HG03135 (cell line): ENCODE measurements around the gene PRKACA.

Experiments used
- ATAC-seq: cut with Tn5 transposase; IDR thresholded peaks from one replicate; pipeline ENCODE4 v1.9.1; 2021; ENCODE audit warnings: mild to moderate bottlenecking, moderate library complexity; ENCODE audit not compliant: unreplicated experiment

PRKACA gene

DNA sequence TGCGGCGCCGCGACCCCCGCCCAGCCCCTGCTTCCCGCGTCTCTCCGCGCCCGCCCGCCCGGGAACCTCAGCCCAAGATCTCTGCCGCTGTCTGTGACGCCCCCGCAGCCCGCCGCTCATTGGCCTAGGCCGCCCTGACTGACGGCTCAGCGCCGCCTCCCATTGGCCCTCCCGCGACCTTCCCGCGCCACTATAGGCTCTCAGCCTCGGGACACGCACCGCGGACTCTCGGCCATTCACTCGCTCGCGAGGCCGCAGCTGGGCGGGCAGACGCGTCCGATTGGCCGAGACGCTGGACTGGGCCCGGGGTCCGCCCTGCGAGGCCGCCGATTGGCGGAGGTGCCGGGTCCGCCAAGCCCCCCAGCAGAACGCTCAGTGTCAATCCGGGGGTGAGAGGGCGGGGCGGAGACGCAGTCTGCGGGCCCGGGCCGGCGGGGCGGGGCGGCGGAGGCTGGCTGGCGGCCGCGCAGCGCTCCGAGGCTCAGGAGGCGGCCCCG is at the start of gene PRKACA:
PRKACA (minus strand) TSS at position 95 of the 497 bp plus-strand sequence. CDS start 215 bp downstream, outside the sequence.
- peak; percentile 90 for ATAC-seq

DNA sequence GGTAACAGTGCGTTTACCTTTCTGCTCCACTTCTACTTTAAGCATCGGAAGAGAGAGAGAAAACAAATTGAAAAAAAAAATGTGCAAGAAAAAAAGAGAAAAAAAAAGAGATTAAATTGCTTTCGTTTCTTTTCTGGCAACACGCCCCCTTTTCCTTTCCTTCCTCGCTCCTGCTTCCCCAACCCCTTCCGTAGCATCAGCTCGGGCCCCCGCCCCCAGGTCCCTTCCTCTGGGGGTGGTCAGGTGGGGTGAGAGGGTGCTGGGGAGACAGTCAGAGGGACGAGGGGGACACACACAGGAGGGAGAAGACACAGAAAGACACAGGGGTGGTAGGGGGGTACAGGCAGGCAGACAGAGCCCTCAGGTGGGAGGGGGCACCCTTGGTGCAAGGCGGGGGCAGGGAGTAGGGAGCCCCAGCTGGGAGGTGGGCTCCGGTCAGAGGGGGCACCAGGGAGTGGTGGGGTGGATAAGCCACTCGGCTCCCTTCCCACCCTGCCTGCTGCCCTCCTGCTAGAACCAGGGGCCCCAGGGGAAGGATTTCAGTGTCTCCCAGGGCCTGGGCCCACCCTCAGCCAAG is 49.5 kb upstream of the PRKACA start:
- no peak for ATAC-seq

DNA sequence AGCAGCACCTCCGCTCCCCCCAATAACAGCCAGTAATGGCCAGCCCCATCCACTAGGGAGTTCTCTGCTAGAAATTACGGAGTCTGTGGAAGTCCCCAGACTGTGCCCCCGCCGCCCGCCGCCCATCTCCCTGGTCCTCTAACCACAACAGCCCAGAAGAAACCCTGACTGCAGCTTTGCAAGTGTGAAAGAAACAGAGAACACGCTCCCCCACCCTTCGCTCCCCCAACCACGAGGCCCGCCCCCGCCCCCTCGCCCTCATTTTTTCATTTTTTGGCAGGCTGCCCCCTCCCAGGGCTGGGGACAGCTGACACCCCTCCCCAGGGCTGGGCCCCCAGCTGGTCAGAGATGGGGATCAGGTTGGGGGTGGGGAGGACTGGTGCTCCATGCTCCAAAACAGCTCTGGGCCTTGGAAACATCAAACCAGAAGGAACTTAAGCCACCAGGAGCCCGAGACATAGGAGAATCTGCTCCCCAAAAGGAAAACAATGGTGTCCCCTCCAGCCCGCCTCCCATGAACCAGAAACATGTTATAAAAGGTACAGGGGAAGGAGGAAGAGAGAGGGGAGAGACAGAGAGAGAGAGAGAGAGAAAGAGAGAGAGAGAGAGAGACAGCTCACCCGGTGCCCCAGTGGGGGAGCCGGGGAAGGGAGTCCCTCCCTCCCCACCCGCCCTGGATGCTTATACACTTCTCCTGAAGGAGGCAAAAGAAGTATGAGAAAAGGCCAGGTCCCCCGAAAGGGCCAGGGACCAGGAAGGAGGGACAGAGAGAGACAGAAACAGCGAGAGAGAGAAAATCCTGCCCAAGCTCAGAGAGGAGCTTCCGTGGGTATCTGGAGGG is 48.6 kb upstream of the PRKACA start:
- no peak for ATAC-seq

DNA sequence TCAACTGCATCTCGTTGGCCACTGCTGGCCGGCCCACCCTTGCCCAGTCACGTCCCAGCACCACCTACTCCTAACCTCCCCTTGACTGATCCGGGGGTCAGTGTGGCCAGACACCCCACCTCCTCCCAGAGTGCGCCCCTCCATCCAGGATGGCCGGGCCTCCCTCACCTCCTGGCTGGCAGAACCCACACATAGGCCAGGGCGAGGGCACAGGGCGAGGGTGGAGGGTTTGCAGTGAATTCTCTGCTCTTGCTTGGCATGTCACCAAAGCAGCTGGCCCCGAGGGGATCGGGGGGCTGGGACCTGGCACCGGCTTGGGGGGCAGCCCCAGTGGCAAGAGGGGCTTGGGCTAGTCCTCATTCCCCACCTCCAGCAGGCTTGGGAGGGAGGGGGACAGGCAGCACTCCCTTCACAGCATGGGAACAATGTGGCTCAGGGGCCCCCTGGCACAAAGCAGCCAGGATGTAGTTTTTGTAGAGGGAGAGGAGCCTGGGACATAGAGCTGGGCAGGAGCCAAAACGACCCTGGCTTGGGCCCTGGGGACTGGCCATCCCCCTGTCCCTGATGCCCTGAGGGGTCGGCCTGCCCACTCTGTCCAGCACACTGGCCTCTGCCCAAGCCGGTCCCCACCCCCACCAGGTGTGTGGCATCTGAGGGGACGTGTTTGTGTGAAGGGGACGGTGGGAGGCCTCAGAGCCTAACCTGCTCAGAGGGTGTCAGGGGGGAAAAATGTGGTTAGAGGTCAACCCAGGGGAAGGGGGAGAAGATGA is 47.3 kb upstream of the PRKACA start:
- no peak for ATAC-seq

DNA sequence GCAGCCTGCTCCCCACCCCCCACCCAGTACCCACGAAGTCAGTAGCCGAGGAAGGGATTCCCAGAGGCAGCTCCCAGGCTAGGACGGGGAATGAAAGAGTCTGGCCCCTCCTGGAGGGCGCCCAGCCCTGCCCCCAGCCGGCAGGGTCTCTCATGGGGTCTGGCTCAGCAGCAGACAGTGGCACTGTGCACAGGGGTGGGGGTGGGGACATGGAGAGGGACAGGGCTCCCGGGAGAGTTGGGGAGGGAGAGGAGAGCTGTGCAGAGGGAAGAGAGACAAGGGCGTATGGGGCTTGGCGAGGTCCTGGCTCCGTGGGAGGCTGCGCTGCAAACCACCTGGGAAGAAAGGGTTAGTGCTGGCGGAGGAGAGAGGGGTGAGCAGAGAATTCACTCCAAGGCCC is 46.5 kb upstream of the PRKACA start:
- ATAC-seq: no peak

DNA sequence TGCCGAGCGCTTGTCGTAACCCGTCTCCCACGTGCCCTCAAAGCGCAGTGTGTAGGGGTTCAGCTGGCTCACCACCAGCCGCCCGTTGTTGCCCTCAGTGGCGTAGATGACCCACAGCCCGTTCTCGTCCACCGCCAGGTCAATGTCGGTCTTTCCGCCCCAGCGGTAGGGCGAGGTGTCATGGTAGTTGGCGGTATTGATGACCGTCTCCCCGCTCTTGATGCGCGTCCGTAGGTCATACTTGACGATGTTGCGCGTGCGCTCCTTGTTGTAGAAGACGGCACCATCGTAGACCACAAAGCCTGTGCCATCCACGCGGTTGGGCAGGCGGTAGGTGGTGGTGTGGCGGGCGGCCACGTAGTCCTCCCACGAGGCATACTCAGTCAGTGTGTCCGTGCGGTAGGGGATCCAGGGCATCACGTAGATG is 45.3 kb upstream of the PRKACA start:
- no peak for ATAC-seq

DNA sequence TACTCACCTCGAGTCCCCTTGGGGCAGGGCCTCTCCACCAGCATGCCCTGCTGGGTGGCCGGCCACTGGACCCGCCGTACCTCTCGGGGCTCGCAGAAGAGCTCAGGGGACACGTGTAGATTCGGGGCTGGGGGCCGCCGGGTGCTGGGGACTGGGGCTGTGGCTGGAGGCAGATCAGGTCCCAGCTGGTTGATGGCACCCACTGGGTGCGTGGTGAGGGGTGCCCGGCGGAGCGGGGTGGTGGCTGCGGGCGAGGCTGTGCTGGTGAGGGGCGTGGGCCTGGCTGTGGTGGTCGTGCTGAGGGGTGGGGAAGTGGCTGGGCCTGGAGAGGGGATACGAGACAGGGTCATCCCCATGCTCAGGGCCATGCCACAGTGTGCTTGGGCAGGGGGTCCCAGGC is 43.7 kb upstream of the PRKACA start:
- no peak for ATAC-seq

DNA sequence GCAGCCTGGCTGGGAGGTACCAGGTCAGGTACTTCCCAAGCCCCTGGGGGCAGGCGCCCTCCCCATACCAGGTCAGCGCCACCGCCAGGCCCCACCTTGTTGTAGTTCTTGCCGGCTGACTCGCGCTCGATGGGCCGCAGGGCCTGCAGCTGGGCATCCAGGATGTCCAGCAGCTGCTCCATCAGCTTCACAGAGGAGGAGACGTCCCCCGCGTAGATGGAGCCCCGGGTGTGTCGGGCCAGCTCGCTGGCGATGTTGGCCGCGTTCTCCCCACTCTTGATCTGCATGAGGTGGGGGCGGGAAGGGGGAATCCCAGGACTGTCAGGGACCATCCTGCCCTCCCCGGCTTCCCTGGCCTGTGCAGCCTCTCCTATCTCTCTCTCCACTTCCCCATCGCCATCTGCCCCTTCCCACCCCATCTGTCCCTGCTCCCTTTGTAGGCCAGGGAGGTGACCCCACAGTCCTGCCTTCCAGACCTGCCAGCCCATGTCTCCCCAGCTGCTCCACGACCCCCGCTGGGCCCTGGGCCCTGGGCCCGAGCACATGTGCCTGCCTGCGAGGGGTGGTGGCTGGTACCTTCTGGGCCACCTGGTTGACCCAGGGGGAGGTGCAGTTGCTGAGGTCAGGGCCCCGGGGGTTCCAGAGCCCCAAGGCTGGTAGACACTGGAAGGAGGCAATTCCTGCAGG is 42.6 kb upstream of the PRKACA start:
- ATAC-seq: no peak

DNA sequence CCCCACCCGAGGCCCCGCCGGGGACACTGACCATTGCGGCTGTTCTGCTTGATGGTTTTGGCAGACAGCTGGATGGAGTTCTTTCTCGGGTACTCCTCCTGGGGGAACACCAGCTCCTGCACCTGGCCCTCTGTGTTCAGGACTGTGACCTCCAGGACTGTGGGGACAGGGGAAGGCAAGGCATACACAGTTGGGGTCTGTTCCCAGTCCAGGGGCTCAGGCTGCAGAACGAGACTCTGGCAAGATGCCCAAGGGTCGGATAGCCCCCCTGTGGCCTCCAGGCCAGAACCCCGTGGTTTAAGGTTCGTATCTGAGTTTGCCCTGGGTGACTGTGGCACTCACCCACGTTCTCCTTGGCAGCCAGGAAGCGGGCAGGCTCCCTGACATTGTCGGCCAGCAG is 41.5 kb upstream of the PRKACA start:
- no peak for ATAC-seq

DNA sequence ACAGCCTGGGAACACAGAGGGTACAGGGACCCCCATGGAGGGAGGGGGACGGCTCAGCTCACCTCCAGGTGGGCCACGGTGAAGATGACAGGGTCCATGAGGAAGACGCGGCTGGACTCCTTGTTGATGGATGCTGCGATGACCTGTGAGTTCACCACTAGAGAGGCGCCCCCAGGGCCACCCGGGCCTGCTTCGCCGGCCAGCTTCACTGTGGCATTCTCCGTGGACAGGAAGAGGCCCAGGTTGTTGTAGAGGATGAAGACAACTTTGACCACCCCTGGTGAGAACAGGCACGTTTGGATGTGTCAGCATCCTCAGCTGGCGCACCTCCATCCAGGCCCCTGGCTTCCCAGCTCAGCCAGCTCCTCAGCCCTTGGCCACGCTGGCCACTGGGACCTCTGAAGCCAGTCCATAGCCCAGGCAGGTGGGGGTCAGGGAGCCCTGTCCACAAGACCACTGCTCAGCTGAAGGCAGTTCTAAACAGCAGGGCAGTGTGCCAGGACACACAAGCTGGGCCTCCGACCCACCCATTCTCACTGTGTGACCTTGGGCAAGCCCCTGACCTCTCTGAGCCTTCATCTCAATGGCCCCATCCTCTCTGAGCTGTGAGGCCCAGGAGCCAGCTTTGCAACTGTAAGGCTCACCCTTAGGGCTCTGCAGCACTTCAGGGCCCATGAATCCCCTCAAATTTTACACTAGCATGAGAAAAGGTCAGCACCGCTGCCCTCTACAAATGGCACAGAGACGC is 40.9 kb upstream of the PRKACA start:
- no peak for ATAC-seq

DNA sequence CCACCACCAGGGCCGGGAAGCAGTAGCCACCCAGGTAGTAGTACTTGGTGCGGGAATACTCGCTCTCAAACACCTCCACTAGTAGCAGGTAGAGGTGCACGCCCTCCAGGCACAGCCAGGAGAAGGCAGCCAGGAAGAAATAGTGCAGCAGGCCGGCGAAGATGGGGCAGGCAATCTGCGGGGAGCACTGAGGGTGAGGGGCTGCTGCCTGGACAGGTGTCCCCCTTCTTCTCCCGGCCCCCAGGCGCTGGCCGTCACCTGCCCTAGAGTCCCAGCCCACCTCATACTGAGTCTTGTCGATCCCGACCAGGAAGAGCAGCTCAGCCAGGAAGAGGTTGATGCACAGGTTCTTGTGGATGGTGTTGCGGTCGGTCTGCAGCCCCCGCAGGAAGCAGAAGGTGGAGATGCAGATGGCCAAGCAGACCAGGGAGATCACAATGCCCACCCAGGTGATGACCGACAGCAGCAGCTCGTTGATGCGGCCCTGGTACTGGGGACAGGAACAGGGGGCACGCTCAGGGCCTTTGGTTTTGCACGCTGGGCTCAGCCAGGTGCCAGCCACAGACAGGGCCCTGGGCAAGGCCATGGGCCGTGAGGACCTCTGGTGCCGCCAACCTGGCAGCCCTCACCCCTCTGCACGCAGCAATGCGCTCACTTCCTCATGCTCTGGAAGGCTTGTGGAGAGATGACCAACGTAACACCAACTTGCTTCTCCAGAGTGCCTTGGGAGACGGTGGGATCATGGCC is 39.6 kb upstream of the PRKACA start:
- ATAC-seq: no peak

DNA sequence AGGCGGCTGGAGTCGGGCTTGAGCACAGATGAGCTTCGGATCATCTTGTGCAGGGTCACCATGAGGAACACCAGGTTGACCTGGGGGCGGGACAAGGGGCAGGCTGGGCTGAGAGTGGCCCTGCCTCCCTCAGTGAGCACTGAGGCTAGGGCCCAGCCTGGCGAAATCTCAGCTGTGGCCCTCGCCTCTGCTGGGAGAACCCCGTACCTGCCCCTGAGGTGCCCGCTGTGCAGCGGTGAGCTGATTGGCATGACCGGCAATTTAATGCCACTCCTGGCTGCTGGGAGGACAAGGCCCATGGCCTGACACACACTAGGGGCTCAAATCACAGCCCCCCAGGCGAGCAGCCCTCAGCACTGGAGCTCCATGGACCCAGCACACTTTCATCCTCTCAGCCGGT is 38.6 kb upstream of the PRKACA start:
- no peak for ATAC-seq

DNA sequence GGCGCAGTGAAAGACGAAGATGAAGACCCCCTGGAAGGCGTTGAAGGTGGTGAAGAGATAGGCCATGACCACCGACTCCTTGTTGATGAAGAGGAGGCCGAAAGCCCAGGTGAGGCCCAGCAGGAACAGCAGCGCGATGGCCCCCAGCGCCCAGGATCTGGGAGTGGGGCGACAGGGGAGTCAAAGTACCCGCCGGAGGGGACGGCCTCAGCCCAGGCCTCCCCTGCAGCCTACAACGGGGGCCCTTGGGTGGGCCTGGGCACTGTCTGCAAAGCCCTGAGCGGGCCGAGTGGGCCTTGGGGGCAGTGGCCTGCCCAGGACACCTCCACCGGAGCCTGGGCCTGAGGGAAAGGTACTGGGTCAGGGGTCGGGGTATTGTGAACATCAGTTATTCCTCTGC is 37.8 kb upstream of the PRKACA start:
- ATAC-seq: no peak

DNA sequence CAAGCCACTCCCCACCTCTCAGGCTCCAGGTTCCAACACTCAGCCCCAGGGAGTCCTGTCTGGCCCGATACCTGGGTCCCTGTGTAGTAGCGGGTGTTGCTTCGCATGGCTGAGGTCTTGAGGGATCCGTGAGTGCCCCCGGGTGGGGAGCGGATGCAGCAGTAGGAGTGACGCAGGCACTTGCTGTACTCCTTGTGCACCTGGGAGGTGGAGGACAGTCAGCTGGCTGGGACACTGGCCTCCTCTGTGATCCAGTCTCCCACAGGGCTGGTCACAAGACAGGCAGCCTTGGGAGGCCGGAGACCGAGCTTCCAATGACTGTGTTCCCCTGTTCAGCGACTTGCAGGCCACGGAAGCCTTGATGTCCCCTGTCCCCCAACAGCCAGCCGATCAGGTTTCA is 35.2 kb upstream of the PRKACA start:
- ATAC-seq: no peak

DNA sequence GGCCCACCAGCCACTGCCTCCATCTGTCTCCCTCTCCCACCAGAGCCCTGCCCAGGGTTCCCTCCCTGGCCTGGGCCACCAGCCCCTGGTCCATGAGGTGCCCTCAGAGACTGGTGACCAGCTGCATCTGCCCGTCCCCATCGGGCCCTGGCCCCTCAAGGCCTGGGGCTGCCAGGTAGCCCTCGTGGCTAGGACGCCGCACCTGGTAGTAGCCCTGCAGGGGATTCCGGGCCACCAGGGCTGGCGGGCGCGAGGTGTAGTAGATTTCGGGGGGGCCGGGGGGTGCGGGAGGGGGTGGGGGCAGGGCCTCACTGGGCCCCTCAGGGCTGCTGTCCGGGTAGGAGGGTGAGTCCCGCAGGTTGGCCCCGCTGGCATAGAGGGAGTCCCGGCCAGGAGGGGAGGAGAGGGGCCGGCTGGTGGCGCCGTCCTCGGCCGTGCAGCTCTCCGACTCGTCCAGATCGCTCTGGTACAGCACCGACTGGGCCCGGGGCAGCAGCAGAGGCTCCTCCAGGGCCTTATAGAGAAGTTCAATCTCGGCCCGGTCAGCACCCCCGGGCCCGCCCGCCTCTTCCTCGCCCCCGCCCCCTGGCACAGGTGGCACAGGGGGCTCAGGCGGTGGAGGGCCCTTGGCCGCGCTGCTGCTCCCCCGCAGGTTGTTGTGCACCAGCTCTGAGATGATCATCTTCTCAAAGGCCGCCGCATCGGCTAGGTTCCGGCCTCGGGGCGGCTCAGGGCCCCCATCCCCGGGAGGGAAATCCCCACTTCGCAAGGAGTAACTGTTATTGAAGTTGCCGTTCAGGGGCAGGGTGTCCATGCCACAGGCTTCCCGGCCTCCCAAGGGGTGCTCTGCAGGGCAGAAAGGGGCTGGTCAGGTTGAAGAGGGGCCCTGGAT is 33.5 kb upstream of the PRKACA start:
- ATAC-seq: no peak

DNA sequence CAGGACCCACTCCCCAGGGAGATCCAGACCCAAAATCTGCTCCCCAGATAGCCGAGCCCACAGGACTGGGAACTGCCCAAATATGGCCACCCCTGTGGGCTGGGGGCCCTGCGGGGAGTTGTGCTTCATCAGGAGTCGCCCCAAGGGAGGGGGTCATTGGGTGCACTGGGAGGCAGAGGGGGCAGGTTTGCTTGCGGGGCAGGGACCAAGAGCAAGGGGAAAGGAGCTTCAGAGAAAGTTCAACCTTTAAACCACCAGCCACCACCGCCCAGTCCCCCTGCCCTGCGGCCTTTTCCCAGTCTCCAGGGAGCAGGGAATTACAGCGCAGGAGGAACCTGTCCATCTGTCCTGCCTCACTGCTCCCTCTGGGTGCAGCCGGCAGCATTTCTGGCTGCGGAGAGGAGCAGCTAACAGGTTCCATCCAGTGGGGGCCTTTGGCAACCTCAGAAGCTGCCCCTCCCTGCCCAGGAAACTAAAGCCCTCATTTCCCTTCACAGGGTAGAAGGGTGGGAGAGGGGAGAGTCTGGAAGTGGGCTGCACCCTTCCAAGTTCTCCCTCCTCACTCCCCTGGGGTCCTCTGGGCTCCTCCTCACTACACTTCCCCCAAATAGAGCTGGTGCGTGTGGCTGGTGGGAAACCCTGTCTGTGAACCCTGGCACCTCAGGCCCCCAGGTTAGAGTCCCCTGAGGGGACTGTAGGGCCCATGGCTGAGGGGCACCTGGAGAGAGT is 32.6 kb upstream of the PRKACA start:
- ATAC-seq: no peak

DNA sequence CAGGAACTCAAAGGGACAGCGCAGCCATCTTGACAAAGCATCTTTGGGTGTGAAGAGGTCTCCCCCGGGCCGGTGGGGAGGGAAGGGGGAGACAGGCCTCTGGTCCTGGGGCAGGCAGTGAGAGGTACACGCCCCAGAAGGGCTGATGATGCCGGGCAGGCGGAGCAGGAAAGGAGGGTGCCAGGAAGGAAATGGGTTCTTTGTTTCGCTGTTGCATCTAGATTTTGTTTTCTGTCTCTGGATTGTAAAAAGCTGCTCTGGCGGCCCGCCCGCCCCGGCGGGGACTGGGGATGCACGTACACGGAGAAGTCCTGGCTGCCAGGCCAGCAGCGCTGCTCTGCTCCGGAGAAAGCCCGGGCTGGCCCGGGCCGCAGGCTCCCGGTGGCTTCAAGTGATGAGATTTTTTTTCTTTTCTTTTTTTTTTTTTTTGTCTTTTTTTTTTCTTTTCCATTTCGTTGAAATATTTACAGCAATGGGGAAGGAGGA is 32.0 kb upstream of the PRKACA start:
- no peak for ATAC-seq
